Measurements from ENCODE around the gene SMG1. TPM values are rescaled to one million over a fixed set of nuclear protein-coding genes. Genes with fewer than 3 reads are reported as not detected.
A peak's percentile ranks its signal among the peaks of the same experiment; 100 is the strongest.

Gene SMG1
- total RNA-seq, 1 experiment from 2014 or later, result 96.4 TPM

GRCh38 chr16:18842565-18842964, 83.6 kb downstream of the SMG1 start:
- H3K9ac ChIP-seq (ENCODE audit: extremely low read depth, insufficient read length, low read length), result no peak overlapping the region
- no peak overlapping the region for H3K27ac ChIP-seq (ENCODE audit: insufficient read length, low read depth, low read length)
- no peak overlapping the region for H2AFZ ChIP-seq (ENCODE audit: low read length)
- no CpG with 5 or more reads among the region's 6 CpGs for WGBS (ENCODE audit: extremely low coverage, insufficient read length, low lambda C conversion rate)
- no peaks in the 10 kb centered on the region for H3K23me2 ChIP-seq (ENCODE audit: insufficient read length, low read depth, low read length, poor library complexity, severe bottlenecking)
- no peak overlapping the region for H2BK12ac ChIP-seq (ENCODE audit: insufficient read length, low read depth, low read length)
- Mint-ChIP-seq H3K4me3 (no peak overlapping the region), H3K9me3 (no peaks in the 10 kb centered on the region), H3K27ac (peak overlapping the region in 2 of 3 experiments; percentile 65 to 87; a peak in 3 of 7 replicates), H3K27me3 (ENCODE audit: low read depth) (no peaks in the 10 kb centered on the region), H3K36me3 (ENCODE audit: insufficient read depth in 1 of 3, low read depth in 3 of 3) (peaks cover 33 to 92% (median 84%) of the 10 kb centered on the region in 3 experiments; a peak in 6 of 7 replicates), H3K4me1 (peaks cover 15 to 26% of the 10 kb centered on the region in 2 experiments)
- H3K18ac ChIP-seq (ENCODE audit: insufficient read length, low read depth, low read length), result no peak overlapping the region
- no peak overlapping the region for H2BK20ac ChIP-seq (ENCODE audit: low read depth, low read length, poor library complexity, severe bottlenecking)
- H3K79me2 ChIP-seq (ENCODE audit: insufficient read depth, low read length), result no peaks in the 10 kb centered on the region
- H3K79me1 ChIP-seq (ENCODE audit: insufficient read depth, low read depth, low read length, poor library complexity, severe bottlenecking), result no peaks in the 10 kb centered on the region
- H2AK5ac ChIP-seq (ENCODE audit: insufficient read length, low read length), result no peak overlapping the region
- H4K91ac ChIP-seq (ENCODE audit: insufficient read length, low read depth, low read length), result no peak overlapping the region
- no peak overlapping the region for H3K56ac ChIP-seq (ENCODE audit: insufficient read length, low read depth, low read length)
- no peak overlapping the region for H4K8ac ChIP-seq (replicated peaks; ENCODE audit: insufficient read length, low read depth, low read length)
- no peak overlapping the region for H2BK120ac ChIP-seq (ENCODE audit: low read depth, low read length, poor library complexity, severe bottlenecking)
- no peak overlapping the region for H4K5ac ChIP-seq (ENCODE audit: insufficient read length, low read depth, low read length)
- H2BK5ac ChIP-seq (ENCODE audit: insufficient read length, low read length), result no peak overlapping the region
- no peak overlapping the region for H3T11ph ChIP-seq (ENCODE audit: low read length)
- no peaks in the 10 kb centered on the region for H3K9me3 ChIP-seq (ENCODE audit: control insufficient read depth, low read depth, low read length)
- no peak for DNase-seq
- H3K23ac ChIP-seq (ENCODE audit: insufficient read length, low read depth, low read length), result no peak overlapping the region
- H3K27me3 ChIP-seq (ENCODE audit: insufficient read depth, low read length), result no peaks in the 10 kb centered on the region
- no peaks in the 10 kb centered on the region for H4K20me1 ChIP-seq (ENCODE audit: control insufficient read depth, insufficient read depth, insufficient read length)
- no peak overlapping the region for H3K14ac ChIP-seq (ENCODE audit: insufficient read depth, low read length)
- no peak overlapping the region for H3K4ac ChIP-seq (ENCODE audit: low read depth, low read length)
- H3K4me2 ChIP-seq (ENCODE audit: insufficient read depth, insufficient read length, low read length), result no peak overlapping the region
- no peaks in the 10 kb centered on the region for H3K4me1 ChIP-seq (ENCODE audit: insufficient read depth, low read length)
- H2BK15ac ChIP-seq (ENCODE audit: low read depth, low read length), result no peak overlapping the region
- no peak for TF ChIP-seq CTCF (conservative IDR thresholded peaks at IDR 0.05)
